Measurements from ENCODE around the gene SRD5A3. TPM values are rescaled to one million over a fixed set of nuclear protein-coding genes. Genes with fewer than 3 reads are reported as not detected.
"Not testable (repeated sequence)": the region's sequence is repeated elsewhere in the genome, so short reads cannot be mapped to it uniquely, and the experiment has no call there.

Gene SRD5A3
- polyA plus RNA-seq, 10 donors: 12.7 to 17.1 (median 14.8) TPM

DNA sequence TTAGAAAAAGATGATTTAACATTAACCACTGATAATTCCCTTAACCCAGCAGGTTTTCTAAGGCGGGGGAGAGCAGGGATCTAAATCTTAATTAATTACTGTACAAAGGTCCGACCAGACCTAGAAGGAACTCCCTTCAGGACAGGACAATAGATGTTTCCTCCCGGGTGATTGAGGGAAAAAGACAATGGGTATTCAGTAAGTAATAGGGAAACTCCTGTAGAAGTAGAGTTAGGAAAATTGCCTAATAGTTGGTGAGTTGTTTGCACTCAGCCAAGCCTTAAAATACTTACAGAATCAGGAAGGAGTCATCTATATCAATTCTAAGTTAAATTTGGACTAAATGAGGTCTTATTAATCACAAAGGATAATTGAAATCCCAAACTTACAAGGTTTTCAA lies 5.8 kb upstream of the SRD5A3 start:
- no peak for DNase-seq

GRCh38 chr4:55343887-55344286 lies 2.2 kb upstream of the SRD5A3 start:
- DNase-seq: peak in 2 of 3 donors; percentile 13 to 59

- DNase-seq: no peak
These were observed 988 bp upstream of the SRD5A3 start for GRCh38 chr4:55345054-55345453.

- no peak for DNase-seq
These were observed 811 bp downstream of the SRD5A3 start for GRCh38 chr4:55346851-55347255.

DNA sequence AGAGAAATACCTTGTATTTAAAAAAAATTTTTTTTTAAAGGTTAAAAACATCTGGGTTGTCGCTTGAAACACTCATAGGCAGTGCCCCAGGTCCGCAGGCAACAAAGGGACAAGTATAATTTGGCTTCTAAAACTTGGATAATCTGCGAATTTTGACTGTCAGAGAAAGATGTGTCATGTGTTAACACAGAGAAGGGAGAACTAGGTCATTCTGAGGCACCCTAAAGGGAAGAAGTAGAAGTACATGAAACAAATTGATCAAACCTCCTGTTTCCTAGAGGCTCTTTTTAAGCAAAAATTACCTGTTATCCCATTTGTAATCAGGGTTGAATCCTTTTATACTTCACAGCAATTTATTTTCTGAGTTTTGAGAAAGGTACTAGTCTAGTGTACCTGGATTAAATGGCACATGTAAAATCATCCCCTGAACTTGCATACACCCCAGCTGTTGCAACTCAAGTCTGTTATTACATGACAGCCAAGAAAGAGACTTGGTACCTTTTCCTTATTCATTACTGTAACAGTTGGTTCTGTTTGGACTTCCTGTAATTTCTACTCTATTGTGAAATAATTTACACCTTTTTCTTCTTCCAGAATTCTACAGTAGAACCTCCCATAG lies 1.7 kb downstream of the SRD5A3 start:
- peak in 1 of 3 donors; percentile 6 for DNase-seq

DNA sequence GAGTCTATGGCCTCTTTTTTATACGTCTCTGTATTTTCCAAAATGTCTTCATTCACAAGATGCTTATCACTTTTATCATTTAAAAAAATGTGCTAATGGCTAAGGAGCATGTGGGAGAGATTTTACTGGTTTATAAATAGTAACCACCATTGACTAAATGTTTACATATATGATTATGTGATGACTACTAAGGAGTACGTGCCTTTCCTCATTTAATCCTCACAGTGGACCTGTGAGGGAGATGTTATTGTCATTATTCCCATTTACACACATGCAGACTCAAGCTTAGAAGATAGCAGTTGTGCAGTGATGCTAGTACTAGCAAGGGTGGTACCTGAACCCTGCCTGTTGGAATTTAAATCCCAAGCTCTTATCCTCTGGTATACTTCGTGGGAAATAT lies 2.4 kb downstream of the SRD5A3 start:
- DNase-seq: peak in 1 of 3 donors; percentile 19

DNA sequence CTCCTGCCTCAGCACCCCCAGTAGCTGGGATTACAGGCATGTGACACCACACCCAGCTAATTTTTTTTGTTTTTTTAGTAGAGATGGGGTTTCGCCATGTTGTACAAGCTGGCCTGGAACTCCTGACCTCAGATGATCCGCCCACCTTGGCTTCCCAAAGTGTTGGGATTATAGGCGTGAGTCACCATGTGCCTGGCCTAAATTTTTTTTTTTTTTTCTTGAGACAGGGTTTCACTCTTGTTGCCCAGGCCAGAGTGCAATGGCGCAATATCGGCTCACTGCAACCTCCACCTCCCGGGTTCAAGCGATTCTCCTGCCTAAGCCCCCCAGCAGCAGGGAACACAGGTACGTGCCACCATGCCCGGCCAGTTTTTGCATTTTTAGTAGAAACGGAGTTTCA lies 4.8 kb downstream of the SRD5A3 start:
- not testable (repeated sequence) for DNase-seq

DNA sequence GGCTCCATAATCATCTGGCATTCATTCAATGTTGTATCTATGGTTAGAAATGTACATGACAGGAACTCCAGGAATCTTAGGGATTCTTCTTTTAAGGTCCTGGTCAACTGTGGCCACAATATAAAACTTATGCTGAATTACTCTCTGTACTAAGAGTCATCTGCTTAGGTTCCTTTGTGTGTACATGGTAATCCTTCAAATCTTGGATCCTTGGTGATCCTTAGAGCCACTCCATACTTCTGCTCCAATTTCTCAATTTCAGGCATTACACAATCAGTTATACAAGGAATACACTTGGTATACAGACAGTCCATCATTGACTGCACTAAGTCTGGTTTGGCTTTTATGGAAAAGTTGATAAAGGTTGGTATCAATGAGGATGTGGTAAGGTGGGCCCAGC lies 5.8 kb downstream of the SRD5A3 start:
- DNase-seq: no peak

GRCh38 chr4:55352726-55353125 lies 6.7 kb downstream of the SRD5A3 start:
- no peak for DNase-seq

GRCh38 chr4:55353228-55353747 lies 7.2 kb downstream of the SRD5A3 start:
- DNase-seq: not testable (repeated sequence)

GRCh38 chr4:55354648-55355047 lies 8.6 kb downstream of the SRD5A3 start:
- DNase-seq: no peak

DNA sequence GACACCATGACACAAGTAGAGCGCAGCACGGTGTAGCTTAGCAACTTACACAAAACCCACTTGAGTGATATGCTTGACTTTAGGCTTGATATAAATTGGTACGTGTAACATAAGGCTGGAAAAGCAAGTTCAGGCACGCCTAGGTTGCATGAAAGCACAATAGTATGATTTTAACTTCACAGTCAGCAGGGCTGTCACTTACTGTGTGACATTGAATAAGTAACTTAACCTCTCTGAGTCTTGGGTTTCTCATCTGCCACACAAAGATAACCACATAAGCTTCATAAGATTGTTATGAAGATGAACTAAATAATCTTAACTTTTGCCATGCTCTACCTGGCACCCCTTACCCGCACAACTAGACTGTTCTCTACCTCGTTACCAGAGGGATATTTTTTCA lies 9.5 kb downstream of the SRD5A3 start:
- DNase-seq: no peak

DNA sequence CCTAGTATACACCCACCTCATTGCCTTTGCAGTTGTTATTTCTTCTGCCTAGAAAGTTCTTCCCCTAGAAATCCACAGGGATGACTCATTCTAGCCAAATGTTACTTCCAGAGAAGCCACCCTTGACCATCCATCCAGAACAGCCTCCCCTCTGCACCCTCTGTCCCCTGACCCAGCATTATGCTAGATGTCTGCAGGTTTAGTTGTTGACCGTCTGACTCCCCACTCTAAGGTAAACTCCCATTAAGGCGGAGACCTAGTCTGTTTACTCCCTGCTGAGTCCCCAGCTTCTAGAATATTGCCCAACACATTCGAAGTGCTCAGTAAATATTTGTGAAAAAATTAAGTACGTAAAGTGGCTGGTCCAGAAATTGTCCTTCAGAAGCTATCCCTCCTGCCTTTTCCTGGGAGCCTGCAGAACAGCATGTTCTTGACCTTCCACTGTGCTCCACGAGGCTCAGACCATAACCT lies 11.0 kb downstream of the SRD5A3 start:
- DNase-seq: no peak

DNA sequence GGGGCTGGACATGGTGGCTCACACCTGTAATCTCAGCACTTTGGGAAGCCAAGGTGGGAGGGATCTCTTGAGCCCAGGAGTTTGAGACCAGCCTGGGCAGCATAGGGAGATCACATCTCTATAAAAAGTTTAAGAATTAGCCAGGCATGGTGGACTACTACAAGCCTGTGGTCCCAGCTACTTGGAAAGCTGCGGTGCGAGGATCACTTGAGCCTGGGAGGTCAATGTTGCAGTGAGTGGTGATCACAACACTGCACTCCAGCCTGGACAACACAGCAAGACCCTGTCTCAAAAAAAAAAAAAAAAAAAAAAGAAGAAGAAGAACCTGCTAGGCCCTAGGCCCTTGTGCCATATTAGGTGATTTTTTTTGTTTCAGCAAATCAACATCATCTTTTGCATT lies 12.2 kb downstream of the SRD5A3 start:
- no peak for DNase-seq

DNA sequence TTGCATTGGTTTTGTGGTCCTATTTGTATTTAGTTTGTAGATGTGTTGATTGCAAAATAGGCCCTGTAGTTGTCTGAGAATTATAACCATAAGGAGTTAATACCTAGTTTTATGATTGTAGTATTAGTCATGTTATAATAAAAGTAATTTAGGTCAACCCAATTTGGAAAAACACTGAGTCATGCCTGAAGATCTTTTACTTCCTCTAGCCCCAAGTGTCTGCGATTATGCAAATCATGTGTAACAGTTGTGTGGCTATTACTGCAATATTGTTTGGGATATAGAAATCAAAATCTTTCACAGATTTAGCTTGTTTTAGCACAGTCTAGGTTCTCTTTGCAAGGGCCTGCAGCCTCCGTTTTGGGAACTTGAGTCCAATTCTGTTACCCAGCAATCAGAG lies 12.6 kb downstream of the SRD5A3 start:
- DNase-seq: peak in 1 of 3 donors; percentile 58

DNA sequence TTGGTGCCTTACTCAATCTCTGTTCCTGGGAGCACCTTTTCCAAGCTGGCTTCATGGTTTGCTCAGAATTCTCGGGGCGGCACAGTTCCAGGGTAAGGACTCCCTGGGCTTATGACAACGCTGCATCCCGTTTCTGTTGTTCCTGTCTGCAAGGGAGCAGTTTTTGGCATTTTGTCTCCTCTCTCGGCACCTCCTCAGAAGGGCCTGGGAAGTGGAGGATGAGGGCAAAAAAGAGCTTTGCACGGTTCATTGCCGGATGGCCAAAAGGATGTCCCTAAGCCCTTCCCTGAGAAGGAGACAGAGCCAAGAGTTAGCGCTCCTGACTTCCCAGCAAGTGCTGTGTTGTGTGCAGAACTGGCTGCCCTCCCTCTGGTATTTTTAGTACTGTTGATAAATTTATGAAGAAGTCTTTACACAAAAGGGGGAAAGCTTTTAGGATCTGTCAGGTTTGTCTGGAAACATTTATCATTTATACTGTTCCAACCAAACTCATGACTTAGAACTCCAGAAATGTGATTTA lies 13.4 kb downstream of the SRD5A3 start:
- DNase-seq: peak in 1 of 3 donors; percentile 6

DNA sequence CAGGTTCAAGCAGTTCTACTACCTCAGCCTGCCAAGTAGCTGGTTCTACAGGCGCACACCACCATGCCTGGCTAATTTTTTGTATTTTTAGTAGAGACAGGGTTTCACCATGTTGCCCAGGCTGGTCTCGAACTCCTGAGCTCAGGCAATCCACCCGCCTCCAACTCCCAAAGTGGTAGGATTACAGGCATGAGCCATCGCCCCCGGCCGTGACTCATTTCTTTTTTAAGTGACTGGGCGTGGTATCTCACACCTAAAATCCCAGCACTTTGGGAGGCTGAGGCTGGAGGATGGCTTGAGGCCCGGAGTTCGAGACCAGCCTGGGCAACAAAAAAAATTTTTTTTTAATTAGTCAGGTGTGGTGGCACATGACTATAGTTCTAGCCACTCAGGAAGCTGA lies 16.9 kb downstream of the SRD5A3 start:
- DNase-seq: not testable (repeated sequence)

- DNase-seq: no peak
These were observed 17.8 kb downstream of the SRD5A3 start for GRCh38 chr4:55363691-55364351.

DNA sequence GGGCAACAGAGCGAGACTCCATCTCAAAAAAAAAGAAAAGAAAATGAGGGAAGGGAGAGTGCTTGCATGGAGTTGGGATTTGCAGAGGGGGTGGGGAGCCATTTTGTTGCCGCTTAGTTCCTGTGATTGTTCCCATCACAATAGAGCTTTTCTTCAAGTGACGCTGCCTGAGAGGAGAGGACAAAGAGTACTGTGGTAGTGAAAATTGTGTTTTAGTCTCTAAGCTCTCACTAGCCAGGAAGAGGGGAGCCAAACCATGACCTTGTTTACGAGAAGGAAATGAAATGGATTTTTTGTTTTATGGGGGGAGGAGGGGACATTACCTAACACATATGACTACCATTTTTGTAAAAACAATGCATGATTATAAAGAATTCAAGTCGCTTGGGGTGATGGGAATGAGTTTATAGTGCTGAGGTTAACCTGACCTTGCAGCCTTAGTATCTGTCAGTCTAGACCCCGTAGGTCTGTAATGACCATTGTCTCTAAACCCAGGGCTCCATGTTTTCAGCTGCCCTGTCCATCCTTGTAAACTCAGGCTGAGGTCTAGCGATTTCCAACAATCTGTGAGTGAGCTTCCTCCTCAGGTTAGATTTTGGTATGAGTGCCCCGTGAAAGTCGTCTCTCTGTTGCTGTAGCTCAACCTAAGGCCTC lies 18.8 kb downstream of the SRD5A3 start:
- DNase-seq: no peak

- DNase-seq: no peak
These were observed 19.3 kb downstream of the SRD5A3 start for GRCh38 chr4:55365345-55365728.

DNA sequence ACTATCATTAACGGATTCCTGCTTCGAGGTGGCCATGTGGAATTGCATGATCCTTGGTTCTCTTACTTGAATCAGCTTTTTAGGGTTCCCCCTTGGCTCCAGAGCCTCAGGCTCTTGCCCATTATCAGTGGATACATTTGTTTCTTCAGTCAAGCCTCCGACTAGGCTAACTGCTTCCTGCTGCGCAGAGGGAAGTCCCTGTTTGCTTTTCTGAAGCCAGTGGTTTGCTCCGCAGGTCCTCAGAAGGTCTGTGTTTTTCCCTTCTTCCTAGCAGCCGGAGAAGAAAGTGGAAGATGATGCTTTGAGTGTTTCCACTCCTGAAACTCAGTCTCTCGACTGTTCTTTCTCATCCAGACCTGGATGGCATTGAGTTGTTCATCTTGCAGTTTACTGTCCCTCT lies 20.6 kb downstream of the SRD5A3 start:
- no peak for DNase-seq

- DNase-seq: no peak
These were observed 21.2 kb downstream of the SRD5A3 start for GRCh38 chr4:55367084-55367722.

Data from muscle of back (tissue), 11 donors.